DMS53 treated with DMSO at 0.1 percent for 48 hours (cell line): Measurements from ENCODE around the gene NFIB.

Experiments
- DNase-seq: peaks from one replicate; lab custom pipeline; 2025; ENCODE audit not compliant: unreplicated experiment; lab: John Stamatoyannopoulos, UW

Gene NFIB

DNA sequence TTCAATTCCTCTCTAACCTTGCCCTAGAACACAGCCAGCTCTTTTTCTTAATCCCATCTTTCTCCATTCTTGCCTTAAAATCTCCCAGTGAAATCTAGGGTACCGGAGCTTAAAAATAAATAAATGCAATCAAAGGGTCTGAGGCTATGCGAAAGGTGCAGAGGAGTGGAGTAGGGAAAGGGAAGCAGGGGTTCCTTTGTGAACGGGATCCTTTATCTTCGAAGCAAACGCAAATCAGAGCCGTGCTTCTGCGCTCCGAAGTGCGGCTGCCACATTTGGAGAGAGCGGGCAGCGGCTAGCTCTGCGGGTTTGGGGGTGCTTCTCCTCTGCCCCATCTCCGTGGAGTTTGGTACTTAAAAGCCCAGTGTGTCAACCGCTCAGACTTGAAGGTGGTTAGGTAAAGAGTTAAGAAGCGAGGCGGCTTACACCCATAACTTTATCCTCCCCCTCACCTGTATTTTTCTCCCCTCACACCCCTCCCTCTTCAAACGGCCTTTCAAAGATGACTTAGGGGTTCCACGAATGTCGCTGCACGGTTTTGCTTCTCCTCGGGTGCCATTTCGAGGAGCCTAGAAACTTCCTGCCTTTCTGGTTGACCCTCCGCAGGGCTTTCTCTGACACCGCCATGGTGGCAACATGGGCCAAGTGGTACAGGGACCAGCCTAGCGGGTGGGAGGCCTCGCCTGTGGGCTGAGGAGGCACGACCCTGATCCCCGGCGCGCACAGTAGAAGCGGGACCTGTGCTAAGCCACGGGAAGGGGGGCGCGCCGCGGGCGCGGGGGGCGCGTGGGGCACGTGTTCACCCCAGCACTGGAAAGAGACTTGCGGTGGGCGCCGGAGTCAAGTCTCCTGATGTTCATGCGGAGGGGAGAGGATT lies 31.7 kb upstream of the NFIB start:
- no peak for DNase-seq

DNA sequence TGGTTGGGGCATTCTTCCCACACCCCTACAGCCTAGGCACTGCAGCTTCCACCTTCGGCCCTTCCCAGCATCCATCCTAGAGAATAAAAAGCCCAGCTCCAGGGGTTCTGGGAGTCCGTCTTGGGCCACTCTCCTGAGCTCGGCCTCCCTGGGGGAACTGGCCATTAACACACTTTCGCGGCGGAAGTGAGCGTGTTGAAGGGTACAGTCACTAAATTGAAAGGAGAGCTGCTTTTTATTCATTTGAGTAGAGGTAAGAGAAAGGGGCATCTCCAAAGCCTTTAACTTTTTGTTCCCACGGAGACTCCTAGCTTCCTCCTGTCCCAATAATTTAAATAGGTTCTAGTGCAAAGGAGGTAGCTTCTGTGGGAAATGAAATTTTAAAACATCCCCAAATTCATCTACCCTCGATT lies 31.0 kb upstream of the NFIB start:
- DNase-seq: no peak

GRCh38 chr9:14344053-14344524 lies 30.1 kb upstream of the NFIB start:
- DNase-seq: no peak

- DNase-seq: no peak
These were observed 29.5 kb upstream of the NFIB start for GRCh38 chr9:14343261-14344031.

- DNase-seq: no peak
These were observed 28.8 kb upstream of the NFIB start for GRCh38 chr9:14342736-14343135.

DNA sequence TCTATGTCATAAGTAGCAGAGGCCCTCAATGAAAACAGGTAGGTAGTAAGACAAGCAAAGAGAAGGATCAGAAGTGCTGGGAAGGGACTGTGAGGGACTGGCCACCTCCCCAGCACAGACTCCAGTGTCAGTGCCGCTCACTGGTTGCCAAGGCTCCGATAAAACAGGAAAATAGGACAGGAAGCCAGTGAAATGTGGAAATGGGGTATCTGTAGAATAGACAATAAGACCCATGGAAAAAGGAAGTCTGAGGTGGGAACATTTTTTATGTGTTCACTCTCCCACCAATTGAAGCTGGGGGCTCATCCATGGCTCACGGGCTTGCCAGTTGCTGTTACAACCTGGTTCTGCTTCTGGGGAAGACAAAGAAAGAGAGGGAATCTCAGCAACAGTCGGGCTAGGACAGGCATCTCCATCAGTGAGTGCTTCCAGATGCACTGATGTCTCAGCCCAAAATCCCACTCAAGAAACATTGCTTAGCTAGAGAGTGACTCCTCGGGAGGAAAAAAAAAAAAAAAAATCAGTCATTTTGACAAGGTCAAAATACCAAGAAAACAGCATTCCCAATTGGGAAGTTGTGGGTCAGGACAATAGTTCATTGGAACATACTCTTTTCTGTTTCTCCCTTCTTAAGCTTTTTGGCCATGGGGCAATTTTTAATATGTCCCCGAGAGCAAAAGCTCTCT lies 27.6 kb upstream of the NFIB start:
- no peak for DNase-seq

- no peak for DNase-seq
These were observed 27.1 kb upstream of the NFIB start for GRCh38 chr9:14340994-14341393.

DNA sequence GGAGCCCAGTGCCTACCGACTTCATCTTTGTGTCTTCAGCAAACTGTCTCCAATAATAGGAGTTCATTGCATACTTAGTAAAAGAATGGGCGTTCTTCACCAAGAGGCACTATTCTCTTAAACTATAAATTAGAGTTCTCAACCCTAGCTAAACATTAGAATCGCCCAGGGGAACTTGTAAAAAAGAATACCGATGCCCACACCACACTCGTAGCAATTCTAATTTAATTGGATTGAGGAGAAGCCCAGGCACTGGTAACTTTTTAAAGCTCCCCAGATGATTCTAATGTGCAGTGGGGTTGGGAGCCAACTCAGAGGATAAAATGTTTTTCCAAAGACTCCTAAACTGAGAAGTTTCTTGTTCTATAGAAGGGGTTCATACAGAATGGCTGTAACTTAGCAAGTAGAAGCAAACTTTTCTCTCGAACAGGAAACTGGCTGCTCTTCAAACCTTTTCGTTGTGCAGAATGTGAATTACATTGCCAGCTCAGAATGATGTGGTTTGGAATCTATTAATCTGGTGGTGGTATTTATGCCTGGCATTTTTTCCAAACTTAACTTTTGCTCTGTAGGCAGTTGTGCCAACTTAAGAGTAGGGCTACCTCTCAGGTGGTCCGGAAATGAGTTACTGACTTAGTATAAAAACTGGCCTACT lies 26.4 kb upstream of the NFIB start:
- DNase-seq: no peak

- no peak for DNase-seq
These were observed 25.8 kb upstream of the NFIB start for GRCh38 chr9:14339746-14340145.

DNA sequence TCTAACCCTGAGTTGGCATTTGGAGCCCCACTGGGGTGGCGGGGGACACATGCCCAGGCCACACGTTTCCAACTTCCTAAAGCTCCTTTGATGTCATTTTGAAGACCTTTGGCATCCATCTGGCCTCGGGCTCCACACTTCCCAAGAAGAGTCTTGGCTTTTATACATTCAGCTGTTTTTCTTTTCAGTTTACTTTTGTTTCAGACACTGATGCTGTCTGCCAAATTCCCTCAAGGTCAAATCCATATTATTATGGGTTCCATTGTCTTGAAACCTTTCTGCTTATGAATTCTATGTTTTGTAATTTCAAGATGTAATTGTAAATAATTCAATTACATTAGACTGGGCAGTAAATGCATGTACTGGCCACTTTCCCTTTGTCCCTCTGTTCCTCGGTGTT lies 23.7 kb upstream of the NFIB start:
- DNase-seq: no peak

GRCh38 chr9:14336244-14336643 lies 22.3 kb upstream of the NFIB start:
- no peak for DNase-seq

DNA sequence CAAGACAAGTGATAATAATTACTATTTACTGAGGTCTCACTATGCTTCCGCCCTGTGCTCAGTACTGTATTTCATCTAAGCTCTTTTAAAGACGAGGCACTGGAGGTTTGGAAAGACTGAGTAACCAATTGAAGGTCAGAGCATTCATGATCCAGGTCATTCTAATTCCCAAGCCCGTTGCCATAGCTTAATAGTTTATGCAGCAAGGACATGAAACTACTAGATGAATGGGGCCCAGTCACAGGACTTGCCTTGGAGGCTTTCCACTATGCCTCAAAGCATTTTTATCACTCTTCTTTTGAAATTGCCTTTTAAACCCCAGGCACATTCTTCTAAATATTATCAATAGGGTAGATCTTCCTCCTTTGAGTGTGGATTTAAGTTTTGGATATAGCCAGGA lies 17.2 kb upstream of the NFIB start:
- no peak for DNase-seq

DNA sequence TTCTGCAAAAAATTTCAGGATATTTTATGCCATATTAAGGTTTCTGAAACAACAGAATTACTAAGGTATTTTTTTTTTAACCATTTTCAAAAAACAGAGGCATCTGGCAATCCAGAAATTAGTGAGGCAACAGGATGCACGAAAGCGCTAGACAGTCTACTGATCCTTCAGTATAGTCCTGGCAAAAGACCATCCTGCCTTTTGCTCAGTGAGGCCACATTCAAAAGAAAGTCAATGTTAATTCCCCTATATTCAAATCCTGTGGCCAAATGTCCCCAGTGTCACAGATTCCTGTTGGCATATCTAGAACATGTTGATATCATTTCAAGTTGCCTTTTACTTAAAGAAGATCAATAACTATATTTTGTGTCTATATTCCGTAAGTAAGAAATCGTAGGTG lies 13.1 kb upstream of the NFIB start:
- no peak for DNase-seq

- peak; percentile 76 for DNase-seq
These were observed 12.4 kb upstream of the NFIB start for GRCh38 chr9:14326264-14326826.

- DNase-seq: no peak
These were observed 11.2 kb upstream of the NFIB start for GRCh38 chr9:14325147-14325546.

- DNase-seq: no peak
These were observed 10.2 kb upstream of the NFIB start for GRCh38 chr9:14323985-14324650.

- DNase-seq: no peak
These were observed 9.4 kb upstream of the NFIB start for GRCh38 chr9:14323083-14323971.

DNA sequence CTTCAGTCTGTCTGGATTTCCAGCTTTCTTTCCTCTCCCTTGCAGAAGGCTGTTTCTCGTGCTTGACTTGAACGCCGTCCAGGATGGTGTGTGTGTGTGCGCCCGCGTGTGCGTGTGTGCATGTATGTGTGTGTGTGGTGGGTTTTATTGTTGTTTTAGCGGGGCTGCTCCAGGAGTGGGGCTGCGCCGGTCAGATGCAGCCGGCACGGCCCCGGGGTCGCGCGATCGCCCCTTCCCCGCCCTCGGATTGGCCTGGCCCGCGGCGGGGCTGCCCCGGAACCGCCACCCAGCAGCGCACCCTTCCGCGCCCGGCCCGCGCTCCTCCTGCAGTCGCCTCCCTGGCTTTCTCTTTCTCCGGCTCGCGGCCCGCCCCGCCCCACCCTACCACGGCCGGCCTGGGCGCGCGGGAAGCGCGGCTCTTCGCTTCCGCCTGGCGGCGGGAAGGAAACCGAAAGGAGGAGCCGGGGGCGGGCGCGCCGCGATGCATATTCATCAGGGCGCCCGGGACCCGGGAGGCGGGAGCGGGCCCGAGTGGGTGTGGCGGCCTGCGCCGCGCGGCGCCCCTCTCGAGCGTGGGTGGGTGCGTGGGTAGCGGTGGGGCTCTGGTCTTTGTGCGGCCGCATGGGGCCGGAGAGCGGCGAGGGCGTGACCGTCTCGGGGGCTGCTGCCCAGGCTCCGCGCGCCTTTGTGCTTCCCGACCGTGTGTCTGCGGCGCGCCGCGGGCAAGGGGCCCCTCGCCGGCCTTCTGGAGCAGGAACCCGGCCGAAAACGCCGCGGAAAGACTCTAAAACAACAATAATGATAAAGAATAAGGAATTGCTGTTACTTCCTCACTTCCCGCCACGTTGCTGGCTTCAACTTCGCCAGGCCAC lies 8.5 kb upstream of the NFIB start:
- DNase-seq: peak; percentile 44
